K562 (cell line): ENCODE measurements around the gene LATS1. TPM values are rescaled to one million over a fixed set of nuclear protein-coding genes. Genes with fewer than 3 reads are reported as not detected.

ENCODE experiments used
- ATAC-seq: fragments of 200-7000 bp; cut with Tn5 transposase; 3 replicates; pipeline ENCODE4 v1.9.1; 2020; ENCODE audit warnings: moderate library complexity
- BruUV-seq: library from RNA; stranded (reverse); fragments of 400-500 nt; replicated peaks from 2 replicates; lab custom pipeline; 2021; lab: Mats Ljungman, UMichigan
- CTCF ChIA-PET: fragments of 300-600 bp; formaldehyde crosslinking; extraction: SDS; loops from one replicate; lab custom pipeline; 2021; ENCODE audit warnings: low intra/inter-chr PET ratio; lab: Yijun Ruan, JAX
- POLR2A ChIA-PET: fragments of 300-600, 350-650 bp; sonication (Branson Sonifier 250); formaldehyde crosslinking; extraction: SDS; loops from one replicate; lab custom pipeline; 2021; ENCODE audit warnings: antibody characterized with exemption, inconsistent platforms; lab: Yijun Ruan, JAX
- DNase-seq, 4 experiments: peaks; one replicate each; pipeline versions ENCODE4 v3.0.0 to v3.0.0-alpha.2; 2011 to 2018; ENCODE audit warnings: low spot score in 3 of 4, mixed read lengths in 3 of 4; ENCODE audit errors: extremely low read depth in 1 of 4
- FAIRE-seq: peaks from 2 replicates; lab custom pipeline; 2011; peaks lifted over from hg19 to GRCh38; lab: Jason Lieb, UNC
- H2AFZ ChIP-seq: 2 replicates; pipeline ENCODE4 v1.6.0; 2011; ENCODE audit warnings: low read depth, low read length, control low read depth, inconsistent platforms
- H3K27ac ChIP-seq: fragments of 200-600 bp; 3 replicates; pipeline ENCODE4 v1.8.0; 2011; ENCODE audit warnings: low read depth, mild to moderate bottlenecking, control low read depth, inconsistent platforms, low read length, moderate library complexity, mixed read lengths; ENCODE audit errors: extremely low read depth
- H3K27me3 ChIP-seq, 2 experiments: fragments of 300-600 bp in 1 of 2; 2 replicates in 1 of 2; 3 replicates in 1 of 2; pipeline versions ENCODE4 v1.6.0 to v1.8.0; 2011; ENCODE audit warnings: inconsistent platforms in 2 of 2, low read length in 2 of 2, mild to moderate bottlenecking in 1 of 2, mixed read lengths in 1 of 2, moderate library complexity in 1 of 2; ENCODE audit not compliant: control insufficient read depth in 2 of 2, insufficient read depth in 2 of 2
- H3K36me3 ChIP-seq: fragments of 300-600 bp; 3 replicates; pipeline ENCODE4 v1.8.0; 2011; ENCODE audit warnings: mild to moderate bottlenecking, low read length, inconsistent platforms; ENCODE audit not compliant: control insufficient read depth, insufficient read depth
- H3K4me1 ChIP-seq, 2 experiments: fragments of 200-600 bp in 1 of 2; replicated peaks in 1 of 2; 2 replicates in 1 of 2; 3 replicates in 1 of 2; pipeline versions ENCODE4 v1.5.1 to v1.8.0; 2011; ENCODE audit warnings: inconsistent platforms in 2 of 2, low read length in 2 of 2, mild to moderate bottlenecking in 1 of 2, mixed read lengths in 1 of 2, moderate library complexity in 1 of 2; ENCODE audit not compliant: control insufficient read depth in 2 of 2, insufficient read depth in 2 of 2
- H3K4me2 ChIP-seq: 2 replicates; pipeline ENCODE4 v1.6.1; 2011; ENCODE audit warnings: low read length, control low read depth, inconsistent platforms, mixed read lengths; ENCODE audit not compliant: insufficient read depth
- H3K4me3 ChIP-seq: fragments of 200-600 bp; sonication (generic), shearing (Covaris generic); 2 replicates; pipeline ENCODE4 v1.5.1; 2016; ENCODE audit warnings: control low read depth, inconsistent platforms
- H3K79me2 ChIP-seq: fragments of 200-600 bp; 3 replicates; pipeline ENCODE4 v1.8.0; 2011; ENCODE audit warnings: low read length, inconsistent platforms; ENCODE audit not compliant: control insufficient read depth, insufficient read depth
- H3K9ac ChIP-seq, 2 experiments: 2 replicates each; pipeline versions ENCODE4 v1.6.0 to v1.6.1; 2011; ENCODE audit warnings: low read depth in 2 of 2, low read length in 2 of 2, control low read depth in 1 of 2, inconsistent platforms in 1 of 2, mild to moderate bottlenecking in 1 of 2, mixed read lengths in 1 of 2; ENCODE audit not compliant: insufficient read depth in 1 of 2
- H3K9me1 ChIP-seq: one replicate; pipeline ENCODE4 v1.6.0; 2011; ENCODE audit warnings: inconsistent platforms, mild to moderate bottlenecking, low read length, moderate library complexity; ENCODE audit not compliant: control insufficient read depth, insufficient read depth
- H3K9me3 ChIP-seq: replicated peaks from 2 replicates; pipeline ENCODE4 v1.5.1; 2011; ENCODE audit warnings: low read depth, low read length, inconsistent platforms; ENCODE audit not compliant: control insufficient read depth, insufficient read depth
- H4K20me1 ChIP-seq: replicated peaks from 2 replicates; pipeline ENCODE4 v1.6.1; 2011; ENCODE audit warnings: low read length, inconsistent platforms, mixed read lengths; ENCODE audit not compliant: control insufficient read depth, insufficient read depth
- ARID1B ChIP-seq: fragments of 450-650 bp; IDR thresholded peaks from 2 replicates; pipeline ENCODE4 v1.6.1; 2016; ENCODE audit warnings: antibody characterized with exemption, mild to moderate bottlenecking, inconsistent platforms
- CTCF ChIP-seq, 3 experiments: IDR thresholded peaks in 2 of 3; conservative IDR thresholded peaks in 1 of 3; 2 replicates each; pipeline ENCODE4 v1.5.1; 2011 to 2012; ENCODE audit warnings: low read length in 3 of 3, mild to moderate bottlenecking in 3 of 3, control low read depth in 2 of 3, improper control_type of control experiment in 1 of 3, inconsistent platforms in 1 of 3, low read depth in 1 of 3, mixed read lengths in 1 of 3, moderate library complexity in 1 of 3; ENCODE audit not compliant: insufficient read depth in 2 of 3
- NFE2 ChIP-seq: IDR thresholded peaks from 2 replicates; pipeline ENCODE4 v1.6.1; 2014; ENCODE audit warnings: antibody characterized with exemption, low read depth
- RAD51 ChIP-seq: fragments of 450-650 bp; IDR thresholded peaks from 2 replicates; pipeline ENCODE4 v1.7.1; 2016; ENCODE audit warnings: low read depth, mild to moderate bottlenecking, borderline replicate concordance
- WGBS: fragments of 100-300 bp; shearing (Covaris generic); methylation state at CpG from one replicate; pipeline ENCODE4 v1.1.6; 2016; ENCODE audit warnings: low coverage, mixed read lengths; ENCODE audit not compliant: insufficient coverage; ENCODE audit errors: missing lambda C conversion rate; 5-methylcytosine and 5-hydroxymethylcytosine counted together
- in situ Hi-C: fragments of 300-500 bp; cut with MboI; formaldehyde crosslinking; loops from 4 replicates; pipeline ENCODE4 v1.15.0; 2018; ENCODE audit warnings: inconsistent platforms, mixed read lengths
- intact Hi-C: fragments of 100-400 bp; cut with micrococcal nuclease; formaldehyde crosslinking; loops from 2 replicates; pipeline ENCODE4 v1.14.2; 2022
- polyA plus RNA-seq, 8 experiments: library from polyadenylated mRNA; depleted of rRNA in 4 of 8; stranded (reverse) in 5 of 8; unstranded in 3 of 8; fragments of >200 nt; fragmentation: Nextera tagmentation in 2 of 8; fragmentation: Illumina TruSeq in 1 of 8; extraction: Ambion mirVana in 2 of 8; extraction: Trizol in 1 of 8; gene quantifications; 2 replicates each; pipeline versions ENCODE4 v1.2.1 to v1.2.3, GENCODE V29; 2011 to 2014; ENCODE audit warnings: inconsistent platforms in 1 of 8, missing spikeins in 1 of 8
- total RNA-seq, 7 experiments: library from RNA; depleted of rRNA in 6 of 7; stranded (reverse); fragments of >200 nt in 6 of 7; fragmentation: Illumina TruSeq in 2 of 7; extraction: Trizol in 2 of 7; gene quantifications; 2 replicates each; pipeline versions ENCODE4 v1.2.1 to v1.2.3, GENCODE V29; 2011 to 2021; ENCODE audit warnings: low replicate concordance in 1 of 7

LATS1 gene
- total and polyA plus RNA-seq, 9 of the 15 experiments (the other 6 are each of a cell fraction or from before 2014, with no cell fraction given): 5.0 to 36.3 (median 18.4) TPM

GRCh38 chr6:149628875-149629510 lies 88.9 kb downstream of the LATS1 start:
- no peaks in the 10 kb centered on the region for H3K27me3 ChIP-seq
- H3K9me1 ChIP-seq: no peaks in the 10 kb centered on the region
- no peak overlapping the region for H3K27ac ChIP-seq
- intact Hi-C loops (no loop called here), in situ Hi-C loops (no loop called here)
- no peak overlapping the region for H3K4me3 ChIP-seq
- ChIA-PET CTCF (no interaction called here), POLR2A (interaction anchor here (0.9 to 1.6 kb wide), 3 partner anchors 16 to 91 kb away, joined by 3 to 5 read pairs (median 3); no protein-coding TSS in a partner anchor)
- ATAC-seq (peak; percentile 64), DNase-seq (peak in 1 of 4 experiments; percentile 18), FAIRE-seq (no peak)
- H3K79me2 ChIP-seq: no peaks in the 10 kb centered on the region
- H3K4me1 ChIP-seq: no peaks in the 10 kb centered on the region
- 90% methylated on average over 4 of the region's 4 CpGs for WGBS
- no peaks in the 10 kb centered on the region for H4K20me1 ChIP-seq
- no peak overlapping the region for H3K9ac ChIP-seq
- no TSS peak for BruUV-seq
- TF ChIP-seq NFE2: 0 out of 2 replicates have a peak, but pooled peaks have one; percentile 46
- TF ChIP-seq ARID1B: no peak
- peak in 1 of 3 experiments; percentile 9; a peak in 1 of 6 replicates for TF ChIP-seq CTCF (IDR thresholded peaks at IDR 0.05 in 2 of 3, conservative IDR thresholded peaks at IDR 0.05 in 1 of 3; ENCODE audit: insufficient read depth in 2 of 3, low read depth in 1 of 3, low read length in 3 of 3)
- 0 out of 2 replicates have a peak, but pooled peaks have one; percentile 16 for TF ChIP-seq RAD51
- no peak overlapping the region for H2AFZ ChIP-seq
- H3K9me3 ChIP-seq: no peaks in the 10 kb centered on the region
- peaks cover 41% of the 10 kb centered on the region; the same call in 2 of the 3 replicates for H3K36me3 ChIP-seq
- H3K4me2 ChIP-seq: no peak overlapping the region
